Retinal pigment epithelial cell (primary cell): ENCODE measurements around the gene SETD7.
"Not testable (repeated sequence)": the region's sequence is repeated elsewhere in the genome, so short reads cannot be mapped to it uniquely, and the experiment has no call there.

Experiments used
- DNase-seq: peaks from one replicate; pipeline ENCODE4 v3.0.0-alpha.2; 2010; ENCODE audit warnings: low read depth
- H3K4me3 ChIP-seq: 2 replicates; pipeline ENCODE4 v1.5.1; 2011; ENCODE audit warnings: mild to moderate bottlenecking, low read length, control low read depth, moderate library complexity
- CTCF ChIP-seq: conservative IDR thresholded peaks from 2 replicates; pipeline ENCODE4 v1.5.1; 2011; ENCODE audit warnings: low read depth, low read length, control low read depth, inconsistent platforms

The SETD7 gene

GRCh38 chr4:139469216-139469615 lies 86.8 kb downstream of the SETD7 start:
- DNase-seq: no peak
- TF ChIP-seq CTCF: no peak

GRCh38 chr4:139468756-139469155 lies 87.3 kb downstream of the SETD7 start:
- not testable (repeated sequence) for H3K4me3 ChIP-seq, DNase-seq

More at GRCh38 chr4:139469216-139469615, 86.8 kb downstream of the SETD7 start:
- no peak overlapping the region for H3K4me3 ChIP-seq

DNA sequence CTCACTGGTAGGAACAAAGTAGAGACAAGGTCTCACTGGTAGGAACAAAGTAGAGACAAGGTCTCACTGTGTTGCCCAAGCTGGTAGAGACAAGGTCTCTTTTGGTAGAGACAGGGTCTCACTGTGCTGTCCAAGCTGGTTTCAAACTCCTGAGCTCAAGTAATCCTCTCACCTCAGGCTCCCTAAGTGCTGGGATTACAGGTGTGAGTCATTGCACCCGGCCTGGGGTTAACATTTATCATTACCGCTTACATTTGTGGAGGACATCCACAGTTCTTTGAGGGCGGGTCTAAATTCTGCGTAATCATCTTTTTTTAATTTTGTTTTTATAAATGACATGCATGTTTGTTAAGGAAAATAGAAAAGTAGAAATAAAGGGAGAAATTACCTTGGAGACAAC lies 90.1 kb downstream of the SETD7 start:
- no peak for TF ChIP-seq CTCF
- no peak for DNase-seq
- H3K4me3 ChIP-seq: no peak overlapping the region

DNA sequence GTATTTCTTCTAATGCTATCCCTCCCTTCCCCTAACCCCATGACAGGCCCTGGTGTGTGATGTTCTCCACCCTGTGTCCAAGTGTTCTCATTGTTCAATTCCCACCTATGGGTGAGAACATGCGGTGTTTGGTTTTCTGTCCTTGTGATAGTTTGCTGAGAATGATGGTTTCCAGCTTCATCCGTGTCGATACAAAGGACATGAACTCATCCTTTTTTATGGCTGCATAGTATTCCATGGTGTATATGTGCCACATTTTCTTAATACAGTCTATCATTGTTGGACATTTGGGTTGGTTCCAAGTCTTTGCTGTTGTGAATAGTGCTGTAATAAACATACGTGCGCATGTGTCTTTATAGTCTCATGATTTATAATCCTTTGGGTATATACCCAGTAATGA lies 91.5 kb downstream of the SETD7 start:
- DNase-seq, H3K4me3 ChIP-seq: not testable (repeated sequence)

DNA sequence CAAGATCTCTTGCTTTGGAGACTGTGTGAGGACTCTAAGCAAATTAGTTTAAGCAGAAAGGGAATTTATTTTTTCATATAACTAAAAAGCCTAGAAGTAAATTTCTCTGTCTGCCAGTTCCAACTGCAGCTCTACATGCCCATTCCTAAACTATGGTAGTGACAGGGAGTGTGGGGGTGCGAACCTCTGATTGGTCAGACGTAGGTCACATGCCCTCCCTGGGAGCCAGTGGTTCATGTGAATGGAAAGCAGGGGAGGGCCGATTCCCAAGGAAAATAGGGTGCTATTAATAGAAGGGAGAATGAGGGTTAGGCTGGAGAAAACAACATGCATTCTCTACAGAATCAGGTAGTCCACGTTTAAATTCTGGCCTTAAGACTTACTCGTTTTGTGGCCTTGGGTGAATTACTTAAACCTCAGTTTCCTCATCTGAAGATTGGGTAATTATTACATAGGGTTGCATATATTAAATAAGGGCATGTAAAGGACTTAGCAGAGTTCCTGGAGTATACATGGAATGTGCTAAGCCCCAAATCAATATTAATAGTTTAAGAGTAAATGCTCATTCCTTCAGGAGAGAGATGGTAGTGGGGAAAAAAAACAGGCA lies 94.9 kb downstream of the SETD7 start:
- H3K4me3 ChIP-seq: no peak overlapping the region
- DNase-seq: no peak
- no peak for TF ChIP-seq CTCF

DNA sequence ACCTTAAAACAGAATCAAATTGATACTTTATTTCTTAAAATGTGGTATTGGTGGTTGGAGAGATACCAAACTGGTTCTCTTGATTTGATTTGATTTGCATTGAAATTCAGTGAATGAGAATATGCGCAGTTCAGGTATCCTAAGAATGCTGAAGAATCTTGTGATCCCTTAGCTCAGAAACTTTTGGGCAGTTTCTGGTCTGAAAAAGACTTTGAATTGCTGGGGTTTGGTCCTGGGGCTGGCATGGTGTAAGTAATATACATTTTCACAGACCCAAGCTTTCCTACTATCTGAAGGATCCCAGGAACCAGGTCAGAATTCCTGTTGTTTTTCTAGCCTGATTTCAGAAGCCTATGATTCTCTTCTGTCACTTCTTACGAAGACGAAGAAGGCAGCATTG lies 95.5 kb downstream of the SETD7 start:
- TF ChIP-seq CTCF: no peak
- H3K4me3 ChIP-seq: no peak overlapping the region
- no peak for DNase-seq

- DNase-seq: no peak
- H3K4me3 ChIP-seq: no peak overlapping the region
- TF ChIP-seq CTCF: no peak
These were observed 97.0 kb downstream of the SETD7 start for GRCh38 chr4:139458999-139459398.

GRCh38 chr4:139458543-139458942 lies 97.5 kb downstream of the SETD7 start:
- H3K4me3 ChIP-seq: no peak overlapping the region
- no peak for DNase-seq
- TF ChIP-seq CTCF: no peak
